NT2/D1 (cell line): Measurements from ENCODE around the gene ALLC.

ENCODE experiments used
- SUZ12 ChIP-seq: IDR thresholded peaks from 2 replicates; pipeline ENCODE4 v1.6.1; 2011; ENCODE audit not compliant: insufficient read length, insufficient read depth; ENCODE audit errors: extremely low read depth
- YY1 ChIP-seq: IDR thresholded peaks from 2 replicates; pipeline ENCODE4 v1.6.1; 2011; ENCODE audit not compliant: insufficient read length, insufficient read depth

- TF ChIP-seq YY1 (no peak), SUZ12 (no peak)
Observed at GRCh38 chr2:3726511-3726910, 68.5 kb downstream of the ALLC start.
